GM06990 (cell line): Measurements from ENCODE around the gene NSRP1.
A peak's percentile ranks its signal among the peaks of the same experiment; 100 is the strongest.

Experiments used
- DNase-seq: peaks from one replicate; pipeline ENCODE4 v3.0.0-alpha.2; 2011; ENCODE audit not compliant: insufficient read length; ENCODE audit errors: extremely low read depth
- H3K27me3 ChIP-seq: replicated peaks from 2 replicates; pipeline ENCODE4 v1.6.0; 2011; ENCODE audit warnings: low read length; ENCODE audit not compliant: control insufficient read depth, insufficient read depth
- H3K36me3 ChIP-seq: 2 replicates; pipeline ENCODE4 v1.5.1; 2011; ENCODE audit warnings: low read length; ENCODE audit not compliant: control insufficient read depth, insufficient read depth
- H3K4me3 ChIP-seq: replicated peaks from 2 replicates; pipeline ENCODE4 v1.5.1; 2011; ENCODE audit warnings: low read depth, mild to moderate bottlenecking, control low read depth, low read length
- CTCF ChIP-seq: IDR thresholded peaks from 2 replicates; pipeline ENCODE4 v1.5.1; 2011; ENCODE audit warnings: low read length, control low read depth, mild to moderate bottlenecking, inconsistent platforms; ENCODE audit not compliant: insufficient read depth, poor library complexity, severe bottlenecking

NSRP1 gene

GRCh38 chr17:30210366-30210765 lies 93.8 kb downstream of the NSRP1 start:
- no peak for DNase-seq
- Histone ChIP-seq H3K4me3 (no peak overlapping the region), H3K36me3 (no peaks in the 10 kb centered on the region), H3K27me3 (no peaks in the 10 kb centered on the region)
- no peak for TF ChIP-seq CTCF

- no peaks in the 10 kb centered on the region for H3K36me3 ChIP-seq
- no peak for TF ChIP-seq CTCF
- H3K27me3 ChIP-seq, result no peaks in the 10 kb centered on the region
- H3K4me3 ChIP-seq, result no peak overlapping the region
- DNase-seq, result no peak
These were observed 94.3 kb downstream of the NSRP1 start for GRCh38 chr17:30210901-30211300.

GRCh38 chr17:30211371-30211770 lies 94.8 kb downstream of the NSRP1 start:
- Histone ChIP-seq H3K27me3 (no peaks in the 10 kb centered on the region), H3K4me3 (no peak overlapping the region), H3K36me3 (no peaks in the 10 kb centered on the region)
- TF ChIP-seq CTCF, result no peak
- DNase-seq, result no peak

- no peaks in the 10 kb centered on the region for H3K36me3 ChIP-seq
- H3K4me3 ChIP-seq, result 0 out of 2 replicates have a peak overlapping the region, but pooled peaks have one; percentile 1
- TF ChIP-seq CTCF, result peak; percentile 27
- H3K27me3 ChIP-seq, result no peaks in the 10 kb centered on the region
- DNase-seq, result peak; percentile 80
These were observed 96.1 kb downstream of the NSRP1 start for GRCh38 chr17:30212750-30213149.

- DNase-seq, result no peak
- no peak overlapping the region for H3K4me3 ChIP-seq
- TF ChIP-seq CTCF, result no peak
- H3K27me3 ChIP-seq, result no peaks in the 10 kb centered on the region
- no peaks in the 10 kb centered on the region for H3K36me3 ChIP-seq
These were observed 100.4 kb downstream of the NSRP1 start for GRCh38 chr17:30217054-30217453.

GRCh38 chr17:30217746-30218245 lies 101.2 kb downstream of the NSRP1 start:
- Histone ChIP-seq H3K4me3 (no peak overlapping the region), H3K36me3 (no peaks in the 10 kb centered on the region), H3K27me3 (no peaks in the 10 kb centered on the region)
- TF ChIP-seq CTCF, result no peak
- no peak for DNase-seq
